Mesendoderm (in vitro differentiated cells): Measurements from ENCODE around the gene FRMD4B.
A peak's percentile ranks its signal among the peaks of the same experiment; 100 is the strongest.

Experiments used
- DNase-seq: peaks from one replicate; pipeline ENCODE4 v3.0.0; 2013
- H2AK5ac ChIP-seq: 2 replicates; pipeline ENCODE4 v1.6.1; 2013; ENCODE audit warnings: low read length, inconsistent platforms
- H2BK120ac ChIP-seq: 2 replicates; pipeline ENCODE4 v1.6.1; 2013; ENCODE audit warnings: low read depth, mild to moderate bottlenecking, low read length, moderate library complexity, mixed read lengths
- H2BK15ac ChIP-seq: replicated peaks from 2 replicates; pipeline ENCODE4 v1.6.1; 2013; ENCODE audit warnings: low read depth, mild to moderate bottlenecking, moderate library complexity
- H2BK5ac ChIP-seq: 2 replicates; pipeline ENCODE4 v1.6.1; 2013; ENCODE audit warnings: low read length, inconsistent platforms
- H3K18ac ChIP-seq: 2 replicates; pipeline ENCODE4 v1.6.1; 2013; ENCODE audit warnings: mild to moderate bottlenecking, low read length, mixed read lengths
- H3K23ac ChIP-seq: one replicate; pipeline ENCODE4 v1.6.1; 2013; ENCODE audit warnings: low read length
- H3K27ac ChIP-seq: 2 replicates; pipeline ENCODE4 v1.5.1; 2013; ENCODE audit warnings: low read depth, mild to moderate bottlenecking, inconsistent platforms, low read length, moderate library complexity
- H3K27me3 ChIP-seq: 2 replicates; pipeline ENCODE4 v1.6.1; 2013; ENCODE audit warnings: low read length, control low read depth, mild to moderate bottlenecking, inconsistent platforms; ENCODE audit not compliant: insufficient read depth, poor library complexity
- H3K36me3 ChIP-seq: 2 replicates; pipeline ENCODE4 v1.6.1; 2013; ENCODE audit warnings: low read length, inconsistent platforms; ENCODE audit not compliant: control insufficient read depth, insufficient read depth
- H3K4ac ChIP-seq: one replicate; pipeline ENCODE4 v1.6.1; 2013; ENCODE audit warnings: low read depth, mild to moderate bottlenecking, low read length, moderate library complexity
- H3K4me1 ChIP-seq: 2 replicates; pipeline ENCODE4 v1.6.1; 2013; ENCODE audit warnings: low read depth, low read length, inconsistent platforms; ENCODE audit not compliant: control insufficient read depth
- H3K4me2 ChIP-seq: 2 replicates; pipeline ENCODE4 v1.6.1; 2013; ENCODE audit warnings: low read length
- H3K4me3 ChIP-seq: 2 replicates; pipeline ENCODE4 v1.5.1; 2013; ENCODE audit warnings: mild to moderate bottlenecking, low read length
- H3K56ac ChIP-seq: one replicate; pipeline ENCODE4 v1.6.1; 2013; ENCODE audit warnings: low read length
- H3K79me1 ChIP-seq: 2 replicates; pipeline ENCODE4 v1.6.1; 2013; ENCODE audit warnings: low read length, inconsistent platforms
- H3K79me2 ChIP-seq: 2 replicates; pipeline ENCODE4 v1.6.1; 2013; ENCODE audit warnings: mild to moderate bottlenecking, low read length; ENCODE audit not compliant: control insufficient read depth, insufficient read depth
- H3K9ac ChIP-seq: 2 replicates; pipeline ENCODE4 v1.6.1; 2013; ENCODE audit warnings: low read length, inconsistent platforms
- H4K5ac ChIP-seq: one replicate; pipeline ENCODE4 v1.6.1; 2013; ENCODE audit warnings: low read length
- H4K8ac ChIP-seq: one replicate; pipeline ENCODE4 v1.6.1; 2013; ENCODE audit warnings: low read depth, mild to moderate bottlenecking, control low read depth, low read length, moderate library complexity
- WGBS: extraction: QIAGEN DNeasy Blood & Tissue Kit; methylation state at CpG from one replicate; pipeline ENCODE4 v1.1.7; 2013; ENCODE audit warnings: low lambda C conversion rate, missing lambda C conversion rate; ENCODE audit not compliant: insufficient coverage; ENCODE audit errors: extremely low coverage; 5-methylcytosine and 5-hydroxymethylcytosine counted together

The FRMD4B gene

GRCh38 chr3:69378112-69378802 is 7.6 kb downstream of the FRMD4B start:
- no peaks in the 10 kb centered on the region for H3K4me1 ChIP-seq
- no peak overlapping the region for H3K4ac ChIP-seq
- H3K36me3 ChIP-seq: no peaks in the 10 kb centered on the region
- no peaks in the 10 kb centered on the region for H3K27me3 ChIP-seq
- no peaks in the 10 kb centered on the region for H3K79me1 ChIP-seq
- no peak overlapping the region for H3K18ac ChIP-seq
- WGBS: no CpG with 5 or more reads among the region's 3 CpGs
- no peak overlapping the region for H4K5ac ChIP-seq
- no peaks in the 10 kb centered on the region for H3K79me2 ChIP-seq
- no peak overlapping the region for H3K9ac ChIP-seq
- H3K56ac ChIP-seq: no peak overlapping the region
- H2BK5ac ChIP-seq: no peak overlapping the region
- no peak overlapping the region for H2AK5ac ChIP-seq
- no peak overlapping the region for H3K4me3 ChIP-seq
- H3K23ac ChIP-seq: no peak overlapping the region
- H2BK15ac ChIP-seq: no peak overlapping the region
- H3K4me2 ChIP-seq: no peak overlapping the region
- no peak overlapping the region for H3K27ac ChIP-seq
- H2BK120ac ChIP-seq: no peak overlapping the region
- H4K8ac ChIP-seq: no peak overlapping the region
- DNase-seq: no peak

GRCh38 chr3:69377262-69377661 is 8.6 kb downstream of the FRMD4B start:
- Histone ChIP-seq H2BK5ac (no peak overlapping the region), H4K5ac (no peak overlapping the region), H3K27me3 (no peaks in the 10 kb centered on the region), H3K4me2 (no peak overlapping the region), H2BK120ac (no peak overlapping the region), H3K36me3 (no peaks in the 10 kb centered on the region), H3K56ac (no peak overlapping the region), H3K18ac (no peak overlapping the region), H3K9ac (no peak overlapping the region), H3K79me2 (no peaks in the 10 kb centered on the region), H3K4ac (no peak overlapping the region), H3K23ac (no peak overlapping the region), H3K4me3 (no peak overlapping the region), H3K27ac (no peak overlapping the region), H2AK5ac (no peak overlapping the region), H3K79me1 (no peaks in the 10 kb centered on the region), H3K4me1 (no peaks in the 10 kb centered on the region), H2BK15ac (no peak overlapping the region), H4K8ac (no peak overlapping the region)
- WGBS: no CpG with 5 or more reads among the region's 3 CpGs
- DNase-seq: no peak

GRCh38 chr3:69376731-69377130 is 9.2 kb downstream of the FRMD4B start:
- no peak for DNase-seq
- no CpG with 5 or more reads among the region's 2 CpGs for WGBS
- H3K4me2 ChIP-seq: no peak overlapping the region
- H3K56ac ChIP-seq: no peak overlapping the region
- H3K4ac ChIP-seq: no peak overlapping the region
- no peak overlapping the region for H4K8ac ChIP-seq
- H3K27me3 ChIP-seq: no peaks in the 10 kb centered on the region
- no peak overlapping the region for H3K4me3 ChIP-seq
- no peak overlapping the region for H4K5ac ChIP-seq
- H3K23ac ChIP-seq: no peak overlapping the region
- H3K4me1 ChIP-seq: no peaks in the 10 kb centered on the region
- no peaks in the 10 kb centered on the region for H3K79me2 ChIP-seq
- no peak overlapping the region for H3K27ac ChIP-seq
- H3K18ac ChIP-seq: no peak overlapping the region
- H2BK15ac ChIP-seq: no peak overlapping the region
- H3K36me3 ChIP-seq: no peaks in the 10 kb centered on the region
- H2BK120ac ChIP-seq: no peak overlapping the region
- H2AK5ac ChIP-seq: no peak overlapping the region
- no peak overlapping the region for H2BK5ac ChIP-seq
- no peak overlapping the region for H3K9ac ChIP-seq
- no peaks in the 10 kb centered on the region for H3K79me1 ChIP-seq

GRCh38 chr3:69371816-69372215 is 14.1 kb downstream of the FRMD4B start:
- no peak for DNase-seq
- no peak overlapping the region for H2BK120ac ChIP-seq
- no CpG with 5 or more reads among the region's 5 CpGs for WGBS
- no peak overlapping the region for H2BK5ac ChIP-seq
- H4K8ac ChIP-seq: no peak overlapping the region
- no peaks in the 10 kb centered on the region for H3K36me3 ChIP-seq
- H3K18ac ChIP-seq: no peak overlapping the region
- H2BK15ac ChIP-seq: no peak overlapping the region
- H2AK5ac ChIP-seq: no peak overlapping the region
- no peak overlapping the region for H4K5ac ChIP-seq
- H3K79me1 ChIP-seq: no peaks in the 10 kb centered on the region
- H3K4me3 ChIP-seq: no peak overlapping the region
- H3K4ac ChIP-seq: no peak overlapping the region
- H3K27me3 ChIP-seq: no peaks in the 10 kb centered on the region
- no peaks in the 10 kb centered on the region for H3K79me2 ChIP-seq
- no peaks in the 10 kb centered on the region for H3K4me1 ChIP-seq
- no peak overlapping the region for H3K27ac ChIP-seq
- no peak overlapping the region for H3K4me2 ChIP-seq
- no peak overlapping the region for H3K56ac ChIP-seq
- no peak overlapping the region for H3K9ac ChIP-seq
- no peak overlapping the region for H3K23ac ChIP-seq

GRCh38 chr3:69370901-69371301 is 15.0 kb downstream of the FRMD4B start:
- H3K36me3 ChIP-seq: no peaks in the 10 kb centered on the region

More at GRCh38 chr3:69370901-69371301, 15.0 kb downstream of the FRMD4B start:
- H3K18ac ChIP-seq: no peak overlapping the region
- no peaks in the 10 kb centered on the region for H3K79me2 ChIP-seq
- no peak overlapping the region for H4K8ac ChIP-seq
- no peak overlapping the region for H3K4ac ChIP-seq
- H3K27ac ChIP-seq: no peak overlapping the region
- no peaks in the 10 kb centered on the region for H3K4me1 ChIP-seq
- no peak overlapping the region for H2BK120ac ChIP-seq
- H2BK15ac ChIP-seq: no peak overlapping the region
- H3K79me1 ChIP-seq: no peaks in the 10 kb centered on the region
- H3K4me3 ChIP-seq: no peak overlapping the region
- H2AK5ac ChIP-seq: no peak overlapping the region
- no peak overlapping the region for H4K5ac ChIP-seq
- H3K9ac ChIP-seq: no peak overlapping the region
- no CpG with 5 or more reads among the region's 2 CpGs for WGBS
- no peak overlapping the region for H3K56ac ChIP-seq
- DNase-seq: peak; percentile 28
- no peaks in the 10 kb centered on the region for H3K27me3 ChIP-seq
- H3K23ac ChIP-seq: no peak overlapping the region
- no peak overlapping the region for H3K4me2 ChIP-seq
- H2BK5ac ChIP-seq: no peak overlapping the region
